ENCODE results near the gene FKBP10.
A peak's percentile ranks its signal among the peaks of the same experiment; 100 is the strongest.
"Not testable (repeated sequence)": the region's sequence is repeated elsewhere in the genome, so short reads cannot be mapped to it uniquely, and the experiment has no call there.

Gene FKBP10

GRCh38 chr17:41812381-41813151 is at the start of gene FKBP10:
FKBP10 (plus strand) TSS chr17:41813004; CDS start chr17:41813035, 31 bp downstream.
- DNase-seq, result peak; percentile 73

GRCh38 chr17:41763327-41763726 is 49.5 kb upstream of the FKBP10 start:
- DNase-seq, result no peak

GRCh38 chr17:41766135-41766534 is 46.7 kb upstream of the FKBP10 start:
- no peak for DNase-seq

- DNase-seq, result no peak
Observed at GRCh38 chr17:41767324-41768042, 45.3 kb upstream of the FKBP10 start.

GRCh38 chr17:41768682-41769288 is 44.0 kb upstream of the FKBP10 start:
- DNase-seq, result no peak

GRCh38 chr17:41769346-41769862 is 43.4 kb upstream of the FKBP10 start:
- no peak for DNase-seq

GRCh38 chr17:41769985-41770384 is 42.8 kb upstream of the FKBP10 start:
- DNase-seq, result no peak

- no peak for DNase-seq
Observed at GRCh38 chr17:41771389-41772206, 41.2 kb upstream of the FKBP10 start.

- no peak for DNase-seq
Observed at GRCh38 chr17:41772218-41772585, 40.6 kb upstream of the FKBP10 start.

- no peak for DNase-seq
Observed at GRCh38 chr17:41772586-41773189, 40.1 kb upstream of the FKBP10 start.

- no peak for DNase-seq
Observed at GRCh38 chr17:41773190-41773588, 39.6 kb upstream of the FKBP10 start.

- DNase-seq, result no peak
Observed at GRCh38 chr17:41773731-41774193, 39.0 kb upstream of the FKBP10 start.

- no peak for DNase-seq
Observed at GRCh38 chr17:41775394-41776226, 37.2 kb upstream of the FKBP10 start.

GRCh38 chr17:41776262-41776900 is 36.4 kb upstream of the FKBP10 start:
- DNase-seq, result not testable (repeated sequence)

GRCh38 chr17:41777157-41777573 is 35.6 kb upstream of the FKBP10 start:
- no peak for DNase-seq

GRCh38 chr17:41777574-41778188 is 35.1 kb upstream of the FKBP10 start:
- DNase-seq, result no peak

GRCh38 chr17:41779954-41780353 is 32.9 kb upstream of the FKBP10 start:
- DNase-seq, result no peak

- DNase-seq, result no peak
Observed at GRCh38 chr17:41781404-41782110, 31.2 kb upstream of the FKBP10 start.

- no peak for DNase-seq
Observed at GRCh38 chr17:41782142-41782541, 30.7 kb upstream of the FKBP10 start.
